NCI-H2171 treated with DMSO at 0.1 percent for 48 hours (cell line): ENCODE measurements around the gene TIMM22.
"Not testable (repeated sequence)": the region's sequence is repeated elsewhere in the genome, so short reads cannot be mapped to it uniquely, and the experiment has no call there.

Source experiments
- DNase-seq: peaks from one replicate; lab custom pipeline; 2025; lab: John Stamatoyannopoulos, UW

The TIMM22 gene

GRCh38 chr17:973053-973452 is 23.9 kb upstream of the TIMM22 start:
- DNase-seq: no peak

- not testable (repeated sequence) for DNase-seq
These were observed 22.2 kb upstream of the TIMM22 start for GRCh38 chr17:974778-975177.

GRCh38 chr17:975371-975915 is 21.5 kb upstream of the TIMM22 start:
- no peak for DNase-seq

GRCh38 chr17:976312-976711 is 20.6 kb upstream of the TIMM22 start:
- no peak for DNase-seq

- DNase-seq: no peak
These were observed 19.8 kb upstream of the TIMM22 start for GRCh38 chr17:977166-977565.

GRCh38 chr17:978103-979093 is 18.5 kb upstream of the TIMM22 start:
- DNase-seq: no peak

GRCh38 chr17:979212-979538 is 17.8 kb upstream of the TIMM22 start:
- DNase-seq: no peak

GRCh38 chr17:979539-980405 is 17.2 kb upstream of the TIMM22 start, which contains the start of gene NXN:
TSS of gene NXN (minus strand) at chr17:979776.
- DNase-seq: peak; percentile 77

- DNase-seq: peak; percentile 88
These were observed 16.3 kb upstream of the TIMM22 start for GRCh38 chr17:980406-981291.

GRCh38 chr17:981292-981658 is 15.7 kb upstream of the TIMM22 start:
- DNase-seq: no peak

GRCh38 chr17:983921-984320 is 13.0 kb upstream of the TIMM22 start:
- DNase-seq: peak; percentile 31

GRCh38 chr17:986322-986929 is 10.5 kb upstream of the TIMM22 start:
- no peak for DNase-seq

GRCh38 chr17:987931-988330 is 9.0 kb upstream of the TIMM22 start:
- DNase-seq: no peak

- DNase-seq: no peak
These were observed 8.4 kb upstream of the TIMM22 start for GRCh38 chr17:988561-988960.

- no peak for DNase-seq
These were observed 4.0 kb upstream of the TIMM22 start for GRCh38 chr17:992933-993332.

GRCh38 chr17:995324-995723 is 1.6 kb upstream of the TIMM22 start:
- DNase-seq: not testable (repeated sequence)

GRCh38 chr17:998111-998510 is 1.2 kb downstream of the TIMM22 start:
- DNase-seq: no peak

- DNase-seq: peak; percentile 76
These were observed 3.9 kb downstream of the TIMM22 start for GRCh38 chr17:1000597-1001461.

- peak; percentile 16 for DNase-seq
These were observed 4.9 kb downstream of the TIMM22 start for GRCh38 chr17:1001640-1002411.
